ENCODE measurements around the gene SYT14.

- TF ChIP-seq, protein P1, sequence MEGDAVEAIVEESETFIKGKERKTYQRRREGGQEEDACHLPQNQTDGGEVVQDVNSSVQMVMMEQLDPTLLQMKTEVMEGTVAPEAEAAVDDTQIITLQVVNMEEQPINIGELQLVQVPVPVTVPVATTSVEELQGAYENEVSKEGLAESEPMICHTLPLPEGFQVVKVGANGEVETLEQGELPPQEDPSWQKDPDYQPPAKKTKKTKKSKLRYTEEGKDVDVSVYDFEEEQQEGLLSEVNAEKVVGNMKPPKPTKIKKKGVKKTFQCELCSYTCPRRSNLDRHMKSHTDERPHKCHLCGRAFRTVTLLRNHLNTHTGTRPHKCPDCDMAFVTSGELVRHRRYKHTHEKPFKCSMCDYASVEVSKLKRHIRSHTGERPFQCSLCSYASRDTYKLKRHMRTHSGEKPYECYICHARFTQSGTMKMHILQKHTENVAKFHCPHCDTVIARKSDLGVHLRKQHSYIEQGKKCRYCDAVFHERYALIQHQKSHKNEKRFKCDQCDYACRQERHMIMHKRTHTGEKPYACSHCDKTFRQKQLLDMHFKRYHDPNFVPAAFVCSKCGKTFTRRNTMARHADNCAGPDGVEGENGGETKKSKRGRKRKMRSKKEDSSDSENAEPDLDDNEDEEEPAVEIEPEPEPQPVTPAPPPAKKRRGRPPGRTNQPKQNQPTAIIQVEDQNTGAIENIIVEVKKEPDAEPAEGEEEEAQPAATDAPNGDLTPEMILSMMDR (IDR thresholded peaks at IDR 0.05) = no peak
- no peak for TF ChIP-seq POLR2A (IDR thresholded peaks at IDR 0.05)
Observed at GRCh38 chr1:210123383-210123782, 185.4 kb downstream of the SYT14 start.
